KMS-11 (cell line): ENCODE data around the gene CNTNAP5.

ENCODE experiments used
- H2AFZ ChIP-seq: fragments of 200-600 bp; sonication (generic); 2 replicates; pipeline ENCODE4 v1.6.1; 2016; ENCODE audit warnings: antibody characterized with exemption, mixed run types, low read depth
- H3K27ac ChIP-seq: fragments of 200-600 bp; sonication (generic); 2 replicates; pipeline ENCODE4 v1.6.1; 2016; ENCODE audit warnings: mild to moderate bottlenecking, mixed run types
- H3K27me3 ChIP-seq: fragments of 200-600 bp; sonication (generic); 2 replicates; pipeline ENCODE4 v1.6.1; 2017; ENCODE audit warnings: mild to moderate bottlenecking, low read depth, mixed run types, moderate library complexity; ENCODE audit not compliant: insufficient read depth
- H3K36me3 ChIP-seq: fragments of 200-600 bp; sonication (generic); 2 replicates; pipeline ENCODE4 v1.6.1; 2017; ENCODE audit warnings: mild to moderate bottlenecking, mixed run types; ENCODE audit not compliant: insufficient read depth
- H3K4me1 ChIP-seq: fragments of 200-600 bp; sonication (generic); 2 replicates; pipeline ENCODE4 v1.6.1; 2016; ENCODE audit warnings: mild to moderate bottlenecking, low read depth, mixed run types; ENCODE audit not compliant: poor library complexity, severe bottlenecking
- H3K4me2 ChIP-seq: fragments of 200-600 bp; sonication (generic); 2 replicates; pipeline ENCODE4 v1.7.0; 2016; ENCODE audit warnings: mild to moderate bottlenecking, mixed run types
- H3K4me3 ChIP-seq: fragments of 200-600 bp; sonication (generic); IDR thresholded peaks from 2 replicates; pipeline ENCODE4 v1.6.1; 2017; ENCODE audit warnings: low read depth, low read length, mixed read lengths; ENCODE audit not compliant: insufficient read depth
- H3K79me2 ChIP-seq: fragments of 200-600 bp; sonication (generic); 2 replicates; pipeline ENCODE4 v1.6.1; 2016; ENCODE audit warnings: low read depth, mixed run types; ENCODE audit not compliant: insufficient read depth
- H3K9ac ChIP-seq: fragments of 200-600 bp; sonication (generic); 2 replicates; pipeline ENCODE4 v1.6.1; 2016; ENCODE audit warnings: mild to moderate bottlenecking, mixed run types
- H4K20me1 ChIP-seq: fragments of 200-600 bp; sonication (generic); 2 replicates; pipeline ENCODE4 v1.6.1; 2016; ENCODE audit warnings: mild to moderate bottlenecking, mixed run types; ENCODE audit not compliant: insufficient read depth
- CTCF ChIP-seq: fragments of 200-600 bp; sonication (generic); conservative IDR thresholded peaks from 2 replicates; pipeline ENCODE4 v1.6.1; 2017; ENCODE audit warnings: low read depth, mild to moderate bottlenecking, antibody characterized with exemption, low read length, moderate library complexity, mixed read lengths

The CNTNAP5 gene

DNA sequence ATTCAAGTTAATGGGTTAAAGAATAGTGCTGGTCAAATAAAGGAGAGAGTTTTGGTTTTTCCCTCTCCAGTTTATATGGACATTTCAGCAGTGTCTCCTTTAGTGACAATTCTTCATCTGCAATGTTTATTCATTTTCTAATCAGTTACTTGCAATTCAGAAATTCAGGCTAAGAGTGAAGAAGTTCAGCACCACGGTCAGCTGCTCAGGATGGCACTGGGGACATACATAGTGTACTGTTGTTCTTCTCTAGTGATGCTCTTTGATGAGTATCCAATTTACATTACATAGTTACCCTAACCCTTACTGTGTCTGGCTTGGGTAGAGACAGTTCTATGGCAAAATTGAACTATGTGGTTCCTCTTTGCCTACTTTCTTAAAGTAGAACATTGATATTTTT lies 412.7 kb downstream of the CNTNAP5 start:
- H3K4me2 ChIP-seq, result no peak overlapping the region
- H2AFZ ChIP-seq, result no peak overlapping the region
- no peak for TF ChIP-seq CTCF
- H3K9ac ChIP-seq, result no peak overlapping the region
- no peaks in the 10 kb centered on the region for H3K4me1 ChIP-seq
- no peak overlapping the region for H3K4me3 ChIP-seq
- no peaks in the 10 kb centered on the region for H3K36me3 ChIP-seq
- H3K27ac ChIP-seq, result no peak overlapping the region
- no peaks in the 10 kb centered on the region for H3K27me3 ChIP-seq
- no peaks in the 10 kb centered on the region for H3K79me2 ChIP-seq
- no peaks in the 10 kb centered on the region for H4K20me1 ChIP-seq

DNA sequence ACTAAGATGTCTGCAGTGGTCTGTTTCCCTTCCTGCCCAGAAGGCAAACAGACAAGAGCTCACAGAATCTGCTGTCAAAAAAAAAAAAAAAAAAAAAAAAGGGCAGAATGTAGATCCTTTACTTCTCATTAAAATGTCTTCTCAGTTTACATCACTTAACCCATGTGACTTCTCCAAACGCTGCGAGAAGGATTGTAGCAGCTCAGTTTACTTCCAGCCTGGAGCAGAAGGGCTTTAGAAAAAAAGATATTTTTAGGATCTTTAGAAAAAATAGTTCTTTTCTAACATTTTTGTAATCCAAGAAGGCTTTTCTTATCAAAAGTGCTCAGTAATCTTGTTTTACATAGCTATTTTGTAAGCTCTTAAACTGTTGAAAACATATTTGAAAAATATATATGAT lies 425.4 kb downstream of the CNTNAP5 start:
- no peaks in the 10 kb centered on the region for H3K79me2 ChIP-seq
- H4K20me1 ChIP-seq, result no peaks in the 10 kb centered on the region
- no peak overlapping the region for H3K9ac ChIP-seq
- no peaks in the 10 kb centered on the region for H3K36me3 ChIP-seq
- TF ChIP-seq CTCF, result no peak
- no peak overlapping the region for H3K27ac ChIP-seq
- no peak overlapping the region for H2AFZ ChIP-seq
- no peak overlapping the region for H3K4me3 ChIP-seq
- no peak overlapping the region for H3K4me2 ChIP-seq
- no peaks in the 10 kb centered on the region for H3K27me3 ChIP-seq
- H3K4me1 ChIP-seq, result no peaks in the 10 kb centered on the region

DNA sequence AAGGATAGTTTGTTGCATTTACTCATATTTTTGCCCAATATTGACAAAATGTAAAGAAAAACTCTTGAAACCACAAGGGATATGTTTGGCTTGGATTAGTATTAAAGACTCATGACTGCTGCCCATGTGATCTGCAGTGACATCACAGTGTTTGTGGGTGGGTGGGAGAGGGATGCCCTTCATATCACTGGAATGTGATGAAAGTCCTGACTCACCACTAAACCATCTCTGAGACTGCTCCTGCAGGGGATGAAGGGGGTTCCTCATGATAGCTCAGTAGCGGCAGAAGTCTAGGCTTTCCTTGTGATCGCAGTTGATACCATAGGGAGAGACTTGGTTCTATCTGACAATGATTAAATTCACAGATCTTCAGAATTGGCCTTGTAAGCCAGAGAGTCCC lies 451.2 kb downstream of the CNTNAP5 start:
- H3K36me3 ChIP-seq, result no peaks in the 10 kb centered on the region
- no peaks in the 10 kb centered on the region for H3K4me1 ChIP-seq
- no peaks in the 10 kb centered on the region for H3K27me3 ChIP-seq
- H3K27ac ChIP-seq, result no peak overlapping the region
- H3K9ac ChIP-seq, result no peak overlapping the region
- H2AFZ ChIP-seq, result no peak overlapping the region
- H4K20me1 ChIP-seq, result no peaks in the 10 kb centered on the region
- TF ChIP-seq CTCF, result no peak
- H3K4me3 ChIP-seq, result no peak overlapping the region
- no peak overlapping the region for H3K4me2 ChIP-seq
- H3K79me2 ChIP-seq, result no peaks in the 10 kb centered on the region

- no peaks in the 10 kb centered on the region for H3K36me3 ChIP-seq
- H3K4me3 ChIP-seq, result no peak overlapping the region
- H3K4me1 ChIP-seq, result no peaks in the 10 kb centered on the region
- no peak overlapping the region for H3K27ac ChIP-seq
- H2AFZ ChIP-seq, result no peak overlapping the region
- no peaks in the 10 kb centered on the region for H4K20me1 ChIP-seq
- H3K27me3 ChIP-seq, result no peaks in the 10 kb centered on the region
- H3K4me2 ChIP-seq, result no peak overlapping the region
- TF ChIP-seq CTCF, result no peak
- no peaks in the 10 kb centered on the region for H3K79me2 ChIP-seq
- no peak overlapping the region for H3K9ac ChIP-seq
These were observed 453.7 kb downstream of the CNTNAP5 start for GRCh38 chr2:124478761-124479160.

DNA sequence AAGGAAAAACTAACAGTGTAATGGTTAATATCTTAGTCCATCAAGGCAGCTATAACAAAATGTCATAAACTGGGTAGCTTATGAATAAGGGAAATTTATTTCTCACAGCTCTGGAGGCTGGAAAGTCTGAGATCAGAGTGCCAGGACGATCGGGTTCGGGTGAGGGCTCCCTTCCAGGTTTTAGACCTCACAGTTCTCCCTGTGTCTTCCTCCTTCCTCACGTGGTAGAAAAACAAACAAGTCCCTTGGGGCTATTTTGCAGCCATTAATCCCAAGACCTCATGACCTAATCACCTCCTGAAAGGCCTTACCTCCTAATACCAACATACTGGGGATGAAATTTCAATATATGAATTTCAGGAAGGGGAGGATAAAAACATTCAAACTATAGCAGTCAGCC lies 455.9 kb downstream of the CNTNAP5 start:
- no peaks in the 10 kb centered on the region for H4K20me1 ChIP-seq
- TF ChIP-seq CTCF, result no peak
- H3K4me1 ChIP-seq, result no peaks in the 10 kb centered on the region
- no peak overlapping the region for H3K4me2 ChIP-seq
- H3K27me3 ChIP-seq, result no peaks in the 10 kb centered on the region
- H3K36me3 ChIP-seq, result no peaks in the 10 kb centered on the region
- no peak overlapping the region for H3K27ac ChIP-seq
- H3K4me3 ChIP-seq, result no peak overlapping the region
- no peak overlapping the region for H2AFZ ChIP-seq
- H3K79me2 ChIP-seq, result no peaks in the 10 kb centered on the region
- H3K9ac ChIP-seq, result no peak overlapping the region
